HCT116 (cell line): Measurements from ENCODE around the gene FHL5. TPM values are rescaled to one million over a fixed set of nuclear protein-coding genes. Genes with fewer than 3 reads are reported as not detected.

Experiments
- ATAC-seq: fragments of 200-7000 bp; cut with Tn5 transposase; 2 replicates; pipeline ENCODE4 v1.9.1; 2020; ENCODE audit warnings: mild to moderate bottlenecking, moderate library complexity
- BruUV-seq: library from RNA; stranded (reverse); fragments of 400-500 nt; replicated peaks from 2 replicates; lab custom pipeline; 2021; lab: Mats Ljungman, UMichigan
- CTCF ChIA-PET: fragments of 300-600 bp; sonication (Branson Sonifier 250); formaldehyde crosslinking; loops from one replicate; lab custom pipeline; 2021; ENCODE audit warnings: antibody characterized with exemption; lab: Charles Lee
- POLR2A ChIA-PET: fragments of 300-600, 350-600 bp; sonication (Branson Sonifier 250); formaldehyde crosslinking; loops from one replicate; lab custom pipeline; 2021; ENCODE audit warnings: antibody characterized with exemption; lab: Charles Lee
- RAD21 ChIA-PET, 2 experiments: fragments of 300-600 bp; sonication (Branson Sonifier 250); formaldehyde crosslinking; loops; one replicate each; lab custom pipeline; 2023; ENCODE audit warnings: low total read pairs in 2 of 2; ENCODE audit not compliant: uncharacterized antibody in 2 of 2, unreplicated experiment in 2 of 2, low non-redundant PET in 1 of 2; lab: Charles Lee
- DNase-seq: peaks from one replicate; pipeline ENCODE4 v3.0.0-alpha.2; 2010; ENCODE audit warnings: low read depth, low spot score
- H2AFZ ChIP-seq: fragments of 200-600 bp; shearing (Covaris generic), sonication (generic); 2 replicates; pipeline ENCODE4 v1.6.1; 2017; ENCODE audit warnings: low read depth, mixed run types, mixed read lengths, antibody characterized with exemption, low read length; ENCODE audit not compliant: poor library complexity, severe bottlenecking
- H3K27ac ChIP-seq: 2 replicates; pipeline ENCODE4 v1.5.1; 2012; ENCODE audit warnings: low read depth, low read length
- H3K27me3 ChIP-seq: fragments of 200-600 bp; sonication (generic); 2 replicates; pipeline ENCODE4 v1.6.1; 2016; ENCODE audit warnings: mixed run types, low read length, mixed read lengths; ENCODE audit not compliant: insufficient read depth
- H3K36me3 ChIP-seq, 2 experiments: fragments of 200-500 bp in 1 of 2; fragments of 200-600 bp in 1 of 2; sonication (Bioruptor generic) in 1 of 2; sonication (generic) in 1 of 2; 2 replicates each; pipeline versions ENCODE4 v1.5.1 to v1.6.1; 2014 to 2016; ENCODE audit warnings: low read length in 2 of 2, inconsistent platforms in 1 of 2, mixed read lengths in 1 of 2, mixed run types in 1 of 2; ENCODE audit not compliant: insufficient read depth in 2 of 2, control insufficient read depth in 1 of 2
- H3K4me1 ChIP-seq, 2 experiments: fragments of 200-600 bp in 1 of 2; sonication (generic) in 1 of 2; 2 replicates each; pipeline versions ENCODE4 v1.5.1 to v1.6.1; 2012 to 2017; ENCODE audit warnings: low read length in 2 of 2, inconsistent platforms in 1 of 2, mild to moderate bottlenecking in 1 of 2, mixed read lengths in 1 of 2, mixed run types in 1 of 2, moderate library complexity in 1 of 2; ENCODE audit not compliant: insufficient read depth in 2 of 2, control insufficient read depth in 1 of 2
- H3K4me2 ChIP-seq: fragments of 200-600 bp; sonication (generic); 2 replicates; pipeline ENCODE4 v1.6.1; 2017; ENCODE audit warnings: mixed run types, low read length, mixed read lengths
- H3K4me3 ChIP-seq, 2 experiments: fragments of 200-600 bp in 1 of 2; sonication (generic) in 1 of 2; replicated peaks in 1 of 2; 2 replicates each; pipeline ENCODE4 v1.5.1; 2011 to 2016; ENCODE audit warnings: low read length in 2 of 2, control low read depth in 1 of 2, low read depth in 1 of 2, mild to moderate bottlenecking in 1 of 2, mixed read lengths in 1 of 2, mixed run types in 1 of 2
- H3K79me2 ChIP-seq: fragments of 200-600 bp; sonication (generic); 2 replicates; pipeline ENCODE4 v1.6.1; 2017; ENCODE audit warnings: mild to moderate bottlenecking, mixed run types, low read length, moderate library complexity, mixed read lengths; ENCODE audit not compliant: insufficient read depth
- H3K9ac ChIP-seq: fragments of 200-600 bp; sonication (generic); 2 replicates; pipeline ENCODE4 v1.6.1; 2016; ENCODE audit warnings: low read length, mixed read lengths
- H3K9me2 ChIP-seq: fragments of 200-600 bp; sonication (generic), shearing (Covaris generic); 2 replicates; pipeline ENCODE4 v1.6.1; 2017; ENCODE audit warnings: mixed run types, mild to moderate bottlenecking, moderate library complexity; ENCODE audit not compliant: insufficient read depth
- H3K9me3 ChIP-seq, 2 experiments: fragments of 200-500 bp in 1 of 2; fragments of 200-600 bp in 1 of 2; sonication (Bioruptor generic) in 1 of 2; sonication (generic) in 1 of 2; 2 replicates each; pipeline ENCODE4 v1.6.1; 2014 to 2017; ENCODE audit warnings: low read length in 2 of 2, mixed read lengths in 2 of 2, inconsistent platforms in 1 of 2, low read depth in 1 of 2, mild to moderate bottlenecking in 1 of 2, mixed run types in 1 of 2, moderate library complexity in 1 of 2; ENCODE audit not compliant: control insufficient read depth in 1 of 2, insufficient read depth in 1 of 2
- H4K20me1 ChIP-seq: fragments of 200-600 bp; sonication (generic), shearing (Covaris generic); 2 replicates; pipeline ENCODE4 v1.6.1; 2017; ENCODE audit warnings: mixed run types, mild to moderate bottlenecking, moderate library complexity; ENCODE audit not compliant: insufficient read depth
- POLR2AphosphoS5 ChIP-seq: IDR thresholded peaks from 2 replicates; pipeline ENCODE4 v1.6.1; 2011; ENCODE audit warnings: mild to moderate bottlenecking, low read depth, low read length, moderate library complexity
- RAD21 ChIP-seq: IDR thresholded peaks from 2 replicates; pipeline ENCODE4 v1.6.1; 2012; ENCODE audit warnings: low read depth, mild to moderate bottlenecking
- SP1 ChIP-seq: IDR thresholded peaks from 2 replicates; pipeline ENCODE4 v1.6.1; 2012; ENCODE audit warnings: low read depth
- intact Hi-C: fragments of 100-400 bp; cut with micrococcal nuclease; formaldehyde crosslinking; loops from 2 replicates; pipeline ENCODE4 v1.10.0; 2022
- total RNA-seq: library from RNA; stranded (reverse); gene quantifications from one replicate; pipeline ENCODE4 v1.2.1, GENCODE V29; 2021; ENCODE audit not compliant: unreplicated experiment
- TF ChIP-seq, protein P1 (sequence below), 3 experiments: fragments of 200-600 bp in 1 of 3; sonication (generic) in 1 of 3; IDR thresholded peaks in 2 of 3; conservative IDR thresholded peaks in 1 of 3; 2 replicates each; pipeline ENCODE4 v1.5.1; 2012 to 2017; ENCODE audit warnings: low read depth in 2 of 3, low read length in 2 of 3, antibody characterized with exemption in 1 of 3, borderline replicate concordance in 1 of 3, control low read depth in 1 of 3, mild to moderate bottlenecking in 1 of 3, mixed read lengths in 1 of 3, mixed run types in 1 of 3, moderate library complexity in 1 of 3; ENCODE audit not compliant: insufficient read depth in 1 of 3
- TF ChIP-seq, protein P2 (sequence below): IDR thresholded peaks from 2 replicates; pipeline ENCODE4 v1.6.1; 2011; ENCODE audit warnings: mild to moderate bottlenecking, low read length, moderate library complexity; ENCODE audit not compliant: insufficient replicate concordance; ENCODE audit errors: extremely low read depth

The FHL5 gene
- total RNA-seq, 1 experiment from 2014 or later, result not detected

DNA sequence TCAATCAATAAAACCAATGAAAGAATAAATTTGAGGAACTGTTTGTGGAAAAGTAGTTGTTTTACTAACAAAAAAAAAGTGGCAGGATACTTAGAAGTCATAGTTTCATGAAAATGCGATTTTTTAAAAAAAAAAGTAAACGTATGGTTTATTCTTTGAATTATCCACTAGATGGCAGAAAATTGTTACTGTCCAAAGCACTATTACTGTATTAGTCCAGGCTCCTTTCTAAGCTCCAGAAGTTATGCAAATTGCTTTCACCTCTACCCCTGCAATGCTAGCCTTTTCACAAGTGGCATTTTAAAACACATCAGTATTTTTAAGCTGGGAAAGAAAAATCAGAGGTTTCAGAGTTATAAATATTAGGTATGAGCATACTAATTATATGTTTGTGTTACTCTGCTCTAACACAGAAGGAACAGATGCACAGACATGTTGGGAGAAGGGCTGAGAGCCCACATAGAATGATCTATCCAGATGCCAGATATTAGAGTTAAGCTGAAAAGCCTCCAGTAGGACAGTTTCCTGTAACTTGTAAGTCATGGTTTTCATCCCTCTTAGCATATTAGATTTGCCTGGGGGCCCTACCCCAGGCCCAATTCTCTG lies 63.9 kb downstream of the FHL5 start:
- Histone ChIP-seq H3K79me2 (no peaks in the 10 kb centered on the region), H3K4me2 (no peak overlapping the region), H4K20me1 (no peaks in the 10 kb centered on the region), H2AFZ (peak overlapping the region; percentile 51), H3K4me3 (no peak overlapping the region), H3K9me3 (no peaks in the 10 kb centered on the region), H3K9ac (no peak overlapping the region), H3K4me1 (peaks cover 0 to 5% of the 10 kb centered on the region in 2 experiments; a peak in 1 of 4 replicates), H3K27ac (no peak overlapping the region), H3K9me2 (no peaks in the 10 kb centered on the region), H3K27me3 (no peaks in the 10 kb centered on the region), H3K36me3 (no peaks in the 10 kb centered on the region)
- TF ChIP-seq POLR2AphosphoS5 (no peak), SP1 (no peak), RAD21 (peak; percentile 72)
- TF ChIP-seq, protein P1, sequence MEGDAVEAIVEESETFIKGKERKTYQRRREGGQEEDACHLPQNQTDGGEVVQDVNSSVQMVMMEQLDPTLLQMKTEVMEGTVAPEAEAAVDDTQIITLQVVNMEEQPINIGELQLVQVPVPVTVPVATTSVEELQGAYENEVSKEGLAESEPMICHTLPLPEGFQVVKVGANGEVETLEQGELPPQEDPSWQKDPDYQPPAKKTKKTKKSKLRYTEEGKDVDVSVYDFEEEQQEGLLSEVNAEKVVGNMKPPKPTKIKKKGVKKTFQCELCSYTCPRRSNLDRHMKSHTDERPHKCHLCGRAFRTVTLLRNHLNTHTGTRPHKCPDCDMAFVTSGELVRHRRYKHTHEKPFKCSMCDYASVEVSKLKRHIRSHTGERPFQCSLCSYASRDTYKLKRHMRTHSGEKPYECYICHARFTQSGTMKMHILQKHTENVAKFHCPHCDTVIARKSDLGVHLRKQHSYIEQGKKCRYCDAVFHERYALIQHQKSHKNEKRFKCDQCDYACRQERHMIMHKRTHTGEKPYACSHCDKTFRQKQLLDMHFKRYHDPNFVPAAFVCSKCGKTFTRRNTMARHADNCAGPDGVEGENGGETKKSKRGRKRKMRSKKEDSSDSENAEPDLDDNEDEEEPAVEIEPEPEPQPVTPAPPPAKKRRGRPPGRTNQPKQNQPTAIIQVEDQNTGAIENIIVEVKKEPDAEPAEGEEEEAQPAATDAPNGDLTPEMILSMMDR (IDR thresholded peaks at IDR 0.05 in 2 of 3, conservative IDR thresholded peaks at IDR 0.05 in 1 of 3; ENCODE audit: borderline replicate concordance in 1 of 3, insufficient read depth in 1 of 3, low read depth in 2 of 3, low read length in 2 of 3), result peak in 2 of 3 experiments; percentile 44 to 51; a peak in 3 of 6 replicates
- TF ChIP-seq, protein P2, sequence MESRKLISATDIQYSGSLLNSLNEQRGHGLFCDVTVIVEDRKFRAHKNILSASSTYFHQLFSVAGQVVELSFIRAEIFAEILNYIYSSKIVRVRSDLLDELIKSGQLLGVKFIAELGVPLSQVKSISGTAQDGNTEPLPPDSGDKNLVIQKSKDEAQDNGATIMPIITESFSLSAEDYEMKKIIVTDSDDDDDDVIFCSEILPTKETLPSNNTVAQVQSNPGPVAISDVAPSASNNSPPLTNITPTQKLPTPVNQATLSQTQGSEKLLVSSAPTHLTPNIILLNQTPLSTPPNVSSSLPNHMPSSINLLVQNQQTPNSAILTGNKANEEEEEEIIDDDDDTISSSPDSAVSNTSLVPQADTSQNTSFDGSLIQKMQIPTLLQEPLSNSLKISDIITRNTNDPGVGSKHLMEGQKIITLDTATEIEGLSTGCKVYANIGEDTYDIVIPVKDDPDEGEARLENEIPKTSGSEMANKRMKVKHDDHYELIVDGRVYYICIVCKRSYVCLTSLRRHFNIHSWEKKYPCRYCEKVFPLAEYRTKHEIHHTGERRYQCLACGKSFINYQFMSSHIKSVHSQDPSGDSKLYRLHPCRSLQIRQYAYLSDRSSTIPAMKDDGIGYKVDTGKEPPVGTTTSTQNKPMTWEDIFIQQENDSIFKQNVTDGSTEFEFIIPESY, result no peak
- ChIA-PET POLR2A (no interaction called here), RAD21 (interaction anchor here in 1 of 2 experiments (1.0 kb wide), 1 partner anchor 133 kb away, joined by 3 read pairs; no protein-coding TSS in a partner anchor), CTCF (interaction anchor here (0.8 to 1.4 kb wide), 9 partner anchors 39 to 432 kb away, joined by 3 to 11 read pairs (median 4); no protein-coding TSS in a partner anchor)
- peak; percentile 93 for ATAC-seq
- peak; percentile 22 for DNase-seq
- intact Hi-C loops, result loop anchor here (1.0 to 2.0 kb wide), 2 partner anchors 271 to 432 kb away; no protein-coding TSS in a partner anchor
- no TSS peak for BruUV-seq
